NCI-H128 (cell line): ENCODE measurements around the gene SNX13.

ENCODE experiments used
- DNase-seq: peaks from one replicate; lab custom pipeline; 2025; ENCODE audit not compliant: unreplicated experiment; lab: John Stamatoyannopoulos, UW

SNX13 gene, protein sequence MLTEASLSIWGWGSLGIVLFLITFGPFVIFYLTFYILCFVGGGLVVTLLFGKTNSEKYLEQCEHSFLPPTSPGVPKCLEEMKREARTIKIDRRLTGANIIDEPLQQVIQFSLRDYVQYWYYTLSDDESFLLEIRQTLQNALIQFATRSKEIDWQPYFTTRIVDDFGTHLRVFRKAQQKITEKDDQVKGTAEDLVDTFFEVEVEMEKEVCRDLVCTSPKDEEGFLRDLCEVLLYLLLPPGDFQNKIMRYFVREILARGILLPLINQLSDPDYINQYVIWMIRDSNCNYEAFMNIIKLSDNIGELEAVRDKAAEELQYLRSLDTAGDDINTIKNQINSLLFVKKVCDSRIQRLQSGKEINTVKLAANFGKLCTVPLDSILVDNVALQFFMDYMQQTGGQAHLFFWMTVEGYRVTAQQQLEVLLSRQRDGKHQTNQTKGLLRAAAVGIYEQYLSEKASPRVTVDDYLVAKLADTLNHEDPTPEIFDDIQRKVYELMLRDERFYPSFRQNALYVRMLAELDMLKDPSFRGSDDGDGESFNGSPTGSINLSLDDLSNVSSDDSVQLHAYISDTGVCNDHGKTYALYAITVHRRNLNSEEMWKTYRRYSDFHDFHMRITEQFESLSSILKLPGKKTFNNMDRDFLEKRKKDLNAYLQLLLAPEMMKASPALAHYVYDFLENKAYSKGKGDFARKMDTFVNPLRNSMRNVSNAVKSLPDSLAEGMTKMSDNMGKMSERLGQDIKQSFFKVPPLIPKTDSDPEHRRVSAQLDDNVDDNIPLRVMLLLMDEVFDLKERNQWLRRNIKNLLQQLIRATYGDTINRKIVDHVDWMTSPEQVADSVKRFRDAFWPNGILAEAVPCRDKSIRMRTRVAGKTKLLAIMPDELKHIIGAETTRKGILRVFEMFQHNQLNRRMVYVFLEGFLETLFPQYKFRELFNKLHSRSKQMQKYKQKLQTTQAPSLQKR

DNA sequence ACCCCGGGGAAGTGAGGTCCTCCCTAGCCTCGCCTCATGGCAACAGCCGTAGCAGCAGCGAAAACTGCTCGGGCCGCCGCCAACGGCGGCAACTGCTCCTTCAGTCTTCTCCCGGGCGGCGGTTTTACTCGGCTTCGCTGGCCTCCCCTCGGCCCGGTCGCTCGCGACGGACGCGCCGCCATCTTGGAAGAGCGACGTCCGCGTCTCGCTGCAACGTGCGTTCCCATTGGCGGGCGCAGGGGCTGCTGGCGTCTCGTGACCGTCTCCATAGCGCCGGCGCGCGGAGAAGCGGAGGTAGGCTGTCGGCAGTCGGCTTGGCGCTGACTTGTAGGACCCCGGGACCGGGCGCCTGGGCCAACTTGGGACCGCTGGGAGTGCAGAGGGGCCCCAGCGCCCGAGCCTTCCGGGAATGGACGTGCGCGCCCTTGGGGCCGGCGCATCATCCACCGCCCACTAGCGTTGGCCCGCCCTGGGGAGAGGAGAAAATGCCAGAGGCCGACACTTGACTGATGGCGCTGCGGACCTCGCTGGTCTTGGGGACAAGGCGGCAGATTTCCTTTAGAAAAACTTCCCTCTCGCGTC, at the start of gene SNX13:
TSS of gene SNX13 (minus strand) at position 193 of the 582 bp plus-strand sequence. CDS start 199 bp downstream, outside the sequence.
- DNase-seq: peak; percentile 88

GRCh38 chr7:17989546-17989945, 49.3 kb upstream of the SNX13 start:
- no peak for DNase-seq

GRCh38 chr7:17988858-17989257, 48.6 kb upstream of the SNX13 start:
- no peak for DNase-seq

- DNase-seq: no peak
Observed at GRCh38 chr7:17988141-17988540, 47.8 kb upstream of the SNX13 start.

DNA sequence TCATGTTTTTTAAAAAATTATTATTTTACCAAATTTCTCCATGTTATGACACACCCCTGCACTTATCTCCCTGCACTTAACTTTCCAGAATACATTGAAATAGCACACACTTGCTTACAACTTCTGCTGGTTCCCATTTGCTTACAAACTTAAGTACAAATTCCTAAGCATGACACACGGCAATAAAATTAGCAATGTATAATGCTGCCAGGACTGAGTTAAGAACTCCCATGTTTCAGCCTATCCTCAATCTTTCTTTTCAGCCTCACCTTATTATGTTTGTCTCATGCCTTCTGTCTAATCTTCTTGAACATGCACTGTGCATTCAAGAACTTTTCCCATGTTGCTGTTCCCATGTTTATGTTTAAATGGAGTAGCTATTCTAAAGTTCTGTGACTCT, 46.6 kb upstream of the SNX13 start:
- no peak for DNase-seq

DNA sequence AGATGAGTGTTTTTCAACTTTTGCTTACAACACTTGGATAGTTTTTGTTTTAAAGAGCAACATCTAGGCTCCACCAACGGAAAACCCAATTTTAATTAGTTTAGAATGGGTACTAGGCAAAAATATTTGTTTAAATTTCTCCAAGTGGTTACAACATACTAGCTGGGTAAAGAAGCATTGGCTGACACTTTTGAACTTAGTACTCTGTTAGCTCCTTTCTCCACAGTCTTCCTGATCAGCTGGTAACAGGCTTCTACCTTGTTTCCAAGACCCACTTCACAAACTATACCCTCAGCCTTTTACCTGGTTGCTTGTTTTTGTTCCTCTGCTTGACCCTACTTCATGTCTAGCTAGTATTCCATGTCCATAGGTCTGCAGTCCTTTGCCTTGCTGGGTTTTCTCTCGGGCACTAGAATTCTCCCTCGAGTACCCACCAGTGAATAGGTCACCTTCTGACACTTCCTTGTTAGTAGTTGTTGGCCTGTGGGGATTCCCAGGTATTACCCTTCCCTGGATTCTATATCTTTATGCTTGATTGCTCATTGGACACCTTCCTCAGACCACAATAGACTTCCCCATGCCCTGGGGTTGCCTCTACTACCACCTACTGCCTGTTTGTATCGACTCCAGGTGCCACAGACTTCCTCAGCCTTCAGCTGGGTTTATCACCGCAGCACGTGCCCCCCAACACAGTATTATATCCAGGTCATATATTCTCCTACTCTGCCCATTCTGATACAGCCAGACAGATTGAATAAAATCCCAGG, 45.4 kb upstream of the SNX13 start:
- no peak for DNase-seq

GRCh38 chr7:17984288-17984687, 44.0 kb upstream of the SNX13 start:
- no peak for DNase-seq

DNA sequence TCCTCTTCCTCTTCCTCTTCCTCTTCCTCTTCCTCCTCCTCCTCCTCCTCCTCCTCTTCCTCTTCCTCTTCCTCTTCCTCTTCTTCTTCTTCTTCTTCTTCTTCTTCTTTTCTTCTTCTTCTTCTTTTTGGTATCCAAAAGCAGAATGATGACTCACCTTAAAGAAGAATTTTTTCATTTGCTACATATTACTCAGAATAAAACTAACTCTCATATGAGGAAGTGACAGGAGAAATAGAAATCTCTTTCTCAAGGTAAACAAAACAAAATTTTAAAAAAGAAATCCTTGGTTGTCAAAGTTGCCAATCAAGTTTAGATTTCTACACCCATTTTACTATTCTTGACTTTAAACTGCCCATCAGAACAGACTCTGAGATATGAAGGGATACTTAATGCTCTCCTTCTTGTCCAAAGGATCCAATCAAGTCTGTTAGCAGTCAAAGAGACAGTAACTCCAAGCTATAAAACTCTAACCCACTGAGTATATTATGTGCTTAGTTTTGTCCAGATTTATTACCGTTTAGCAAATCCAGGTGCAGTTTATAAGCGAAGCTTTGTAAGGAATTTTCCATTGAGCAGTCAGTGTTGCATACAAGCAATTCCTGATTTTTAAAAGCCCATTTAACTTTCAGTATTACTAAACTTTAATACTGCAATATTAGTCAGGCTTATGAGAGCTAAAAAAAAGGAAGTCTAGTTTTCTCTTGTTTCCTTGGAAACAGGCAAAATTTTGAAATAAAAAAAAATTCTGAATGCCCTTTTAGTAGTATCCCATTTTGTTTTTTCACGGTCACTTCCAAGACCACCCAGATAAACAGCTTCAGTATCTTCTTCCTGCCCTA, 43.1 kb upstream of the SNX13 start:
- no peak for DNase-seq

DNA sequence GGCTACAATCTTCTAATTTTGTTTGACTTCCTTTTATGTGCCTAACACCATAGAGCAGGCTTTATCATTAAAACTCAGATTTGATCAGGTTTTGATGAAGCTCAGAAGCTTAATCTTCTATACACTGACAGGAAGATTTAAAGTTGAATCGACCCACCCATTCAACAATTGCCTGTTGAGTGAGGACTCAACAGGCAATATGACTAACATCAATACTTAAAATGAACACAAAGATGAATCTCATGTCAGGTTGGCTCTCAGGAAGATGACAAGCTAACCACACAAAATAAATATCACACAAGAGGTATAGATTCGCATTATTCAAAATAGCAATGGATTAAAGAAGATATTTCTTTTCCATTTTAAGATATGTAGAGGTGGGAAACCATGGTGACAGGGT, 36.7 kb upstream of the SNX13 start:
- DNase-seq: no peak

GRCh38 chr7:17971411-17971810, 31.1 kb upstream of the SNX13 start:
- no peak for DNase-seq

GRCh38 chr7:17968791-17969715, 28.8 kb upstream of the SNX13 start:
- DNase-seq: no peak

DNA sequence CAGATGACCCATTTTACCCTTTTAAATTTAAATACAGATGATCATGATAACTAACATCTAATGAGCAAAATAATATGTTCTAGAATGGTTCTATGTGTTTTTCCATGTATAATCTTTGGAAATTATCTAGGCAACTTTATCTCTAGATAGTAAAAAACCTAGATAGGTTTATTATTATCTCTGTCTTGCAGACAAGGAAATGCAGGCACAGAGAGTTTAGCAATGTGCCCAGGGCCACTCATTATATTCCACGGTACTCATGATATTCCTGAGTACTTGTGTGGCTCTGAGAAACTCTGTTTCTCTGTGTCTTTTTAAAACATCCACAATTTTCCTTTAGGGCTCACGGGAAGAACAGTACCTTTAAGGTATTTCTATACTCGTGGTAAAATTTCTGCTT, 26.4 kb upstream of the SNX13 start:
- no peak for DNase-seq

DNA sequence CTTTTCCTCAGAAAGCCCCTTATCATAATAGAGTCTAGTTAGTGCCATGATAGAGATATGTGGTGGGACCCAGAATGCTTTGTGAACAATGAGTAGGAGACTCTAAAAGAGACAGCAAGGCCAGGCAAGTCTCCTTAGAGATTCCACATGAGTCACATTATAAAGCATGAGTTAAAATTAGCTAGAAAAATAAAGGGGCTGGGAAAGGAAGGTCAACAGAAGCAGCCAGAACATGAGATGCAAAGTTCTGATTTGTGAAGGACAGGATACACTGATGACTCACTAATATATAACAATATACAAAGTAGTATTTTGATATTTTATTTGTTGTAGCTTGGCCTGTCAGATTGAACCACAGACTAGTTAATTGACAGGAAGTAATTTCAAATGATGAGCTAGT, 25.3 kb upstream of the SNX13 start:
- no peak for DNase-seq

DNA sequence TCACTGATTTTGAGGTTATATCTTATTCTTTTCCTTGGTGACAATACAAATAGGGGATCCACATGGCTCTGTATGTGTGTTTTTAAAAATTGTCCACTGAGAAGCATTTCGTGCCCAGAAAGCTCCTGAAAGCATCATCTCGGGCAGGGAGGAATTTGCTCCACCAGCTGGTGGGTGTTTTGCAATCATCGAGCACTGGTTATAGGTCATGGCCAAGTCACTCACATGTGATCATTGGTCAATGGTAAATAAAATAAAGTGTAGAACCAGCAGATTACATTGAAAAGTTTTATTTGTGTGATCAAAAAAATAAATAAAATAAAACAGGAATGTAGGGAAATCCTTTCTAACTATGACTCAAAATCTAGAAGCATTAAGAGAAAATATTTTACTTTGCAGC, 23.0 kb upstream of the SNX13 start:
- no peak for DNase-seq

GRCh38 chr7:17962652-17963051, 22.4 kb upstream of the SNX13 start:
- DNase-seq: no peak

DNA sequence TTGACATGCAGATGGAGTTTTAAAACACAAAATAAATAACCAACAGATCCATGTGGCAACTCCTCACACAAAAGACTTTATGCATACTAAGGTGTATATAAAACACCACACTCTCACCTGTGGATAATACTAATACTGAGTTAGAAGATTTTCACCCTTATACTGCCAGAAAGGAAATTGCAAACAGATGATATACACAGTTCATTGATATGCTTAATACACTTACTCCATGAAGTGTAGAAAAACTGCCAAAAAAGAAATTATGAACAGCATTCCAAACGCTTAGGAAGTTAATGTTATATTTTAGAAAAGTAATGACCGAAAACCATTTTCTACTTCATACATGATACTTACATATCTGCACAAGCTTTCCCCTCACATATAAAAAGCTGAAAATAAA, 17.6 kb upstream of the SNX13 start:
- no peak for DNase-seq

DNA sequence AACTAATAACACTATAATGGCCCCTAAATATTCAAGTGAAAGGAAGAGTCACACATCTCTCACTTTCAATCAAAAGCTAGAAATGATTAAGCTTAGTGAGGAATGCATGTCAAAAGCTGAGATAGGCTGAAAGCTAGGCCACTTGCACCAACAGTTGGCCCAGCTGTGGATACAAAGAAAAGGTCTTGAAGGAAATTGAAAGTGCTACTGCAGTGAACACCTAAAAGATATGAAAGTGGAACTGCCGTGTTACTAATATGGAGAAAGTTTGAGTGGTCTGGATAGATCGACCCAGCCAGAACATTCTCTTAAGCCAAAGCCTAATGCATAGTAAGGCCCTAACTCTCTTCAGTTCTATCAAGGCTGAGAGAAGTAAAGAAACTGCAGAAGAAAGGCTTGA, 12.1 kb upstream of the SNX13 start:
- DNase-seq: no peak

DNA sequence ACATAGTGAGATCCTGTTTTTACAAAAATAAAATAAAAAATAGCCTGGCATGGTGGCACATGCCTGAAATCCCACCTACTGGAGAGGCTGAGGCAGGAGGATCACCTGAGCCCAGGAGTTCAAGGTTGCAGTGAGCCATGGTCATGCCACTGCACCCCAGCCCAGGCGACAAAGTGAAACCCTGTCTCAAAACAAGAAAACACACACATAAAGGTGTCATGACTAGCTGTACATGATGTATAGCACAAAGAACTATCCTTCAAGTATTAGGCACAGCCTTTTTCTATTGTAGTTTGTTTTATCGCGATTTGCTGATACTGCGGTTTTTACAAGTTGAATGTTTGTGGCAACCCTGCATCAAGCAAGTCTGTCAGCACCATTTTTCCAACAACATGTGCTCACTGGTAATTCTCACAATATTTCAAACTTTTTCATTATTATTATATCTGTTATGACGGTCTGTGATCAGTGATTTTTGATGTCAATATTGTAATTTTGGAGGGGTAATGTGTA, 11.5 kb upstream of the SNX13 start:
- DNase-seq: no peak
